Suprapubic skin (tissue), 3 donors: Measurements from ENCODE around the gene DNM3.

Source experiments
- CTCF ChIP-seq, 2 donors: fragments of 200-600 bp in 1 of 2; fragments of 450-650 bp in 1 of 2; sonication (generic) in 1 of 2; IDR thresholded peaks; one replicate each; pipeline ENCODE4 v1.5.1; 2016 to 2019; ENCODE audit warnings: antibody characterized with exemption in 2 of 2, mild to moderate bottlenecking in 1 of 2, moderate library complexity in 1 of 2
- POLR2A ChIP-seq, 2 donors: fragments of 450-650 bp; IDR thresholded peaks; one replicate each; pipeline ENCODE4 v1.6.1; 2017; ENCODE audit warnings: antibody characterized with exemption in 2 of 2, mild to moderate bottlenecking in 2 of 2, moderate library complexity in 2 of 2

- TF ChIP-seq CTCF (IDR thresholded peaks at IDR 0.05) (no peak), POLR2A (IDR thresholded peaks at IDR 0.05) (no peak)
These were observed 63.6 kb downstream of the DNM3 start for GRCh38 chr1:171904778-171905450.
